Ascending aorta (tissue), 2 donors: Measurements from ENCODE around the gene KRTAP4-2. TPM values are rescaled to one million over a fixed set of nuclear protein-coding genes. Genes with fewer than 3 reads are reported as not detected.

Source experiments
- DNase-seq, 2 donors: peaks; one replicate each; pipeline ENCODE4 v3.0.0-alpha.2; 2019; ENCODE audit warnings: low spot score in 2 of 2
- H3K27ac ChIP-seq, 2 donors: fragments of 200-600 bp; sonication (generic); one replicate each; pipeline ENCODE4 v1.5.1; 2016 to 2017; ENCODE audit warnings: mild to moderate bottlenecking in 1 of 2
- H3K27me3 ChIP-seq: fragments of 200-600 bp; sonication (generic); one replicate; pipeline ENCODE4 v1.5.1; 2017
- H3K36me3 ChIP-seq, 2 donors: fragments of 200-600 bp; sonication (generic); one replicate each; pipeline ENCODE4 v1.5.1; 2016
- H3K4me1 ChIP-seq, 2 donors: fragments of 200-600 bp; sonication (generic); one replicate each; pipeline ENCODE4 v1.5.1; 2016 to 2017; ENCODE audit warnings: mild to moderate bottlenecking in 1 of 2
- H3K4me3 ChIP-seq, 2 donors: fragments of 200-600 bp; sonication (generic); one replicate each; pipeline ENCODE4 v1.5.1; 2016 to 2017; ENCODE audit warnings: mild to moderate bottlenecking in 1 of 2
- H3K9me3 ChIP-seq, 2 donors: fragments of 200-600 bp; sonication (generic); one replicate each; pipeline ENCODE4 v1.5.1; 2016
- intact Hi-C: fragments of 100-400 bp; cut with DNase I; formaldehyde crosslinking; loops from one replicate; pipeline ENCODE4 v1.15.1; 2023
- total RNA-seq: library from RNA; depleted of rRNA; stranded (reverse); fragments of >200 nt; gene quantifications from one replicate; pipeline ENCODE4 v1.1.0, GENCODE V29; 2016
- TF ChIP-seq, protein P1 (sequence below), 3 experiments: fragments of 200-600 bp in 2 of 3; fragments of 450-650 bp in 1 of 3; sonication (generic) in 2 of 3; IDR thresholded peaks; one replicate each; pipeline ENCODE4 v1.5.1; 2016 to 2019; ENCODE audit warnings: antibody characterized with exemption in 3 of 3, mild to moderate bottlenecking in 1 of 3, moderate library complexity in 1 of 3

The KRTAP4-2 gene
- total RNA-seq, 1 donor from 2014 or later = not detected

DNA sequence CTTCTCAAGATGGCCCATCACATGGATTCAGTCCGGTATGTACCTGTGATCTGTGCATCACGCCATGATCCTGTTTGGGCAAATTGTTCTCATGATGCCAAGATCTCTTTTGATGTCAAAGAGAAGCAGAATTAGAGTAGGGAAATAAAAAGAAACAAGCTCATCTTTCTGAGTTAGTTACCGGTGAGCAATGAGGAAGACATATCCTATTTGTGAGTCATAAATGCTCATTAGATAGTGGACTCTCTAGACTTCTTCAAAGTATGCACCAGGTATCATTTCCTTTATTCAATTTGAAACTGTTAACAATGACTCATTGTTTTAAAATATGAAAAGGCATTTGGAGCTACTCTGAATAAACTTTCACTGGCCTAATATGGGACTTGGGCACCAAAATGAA lies 46.0 kb downstream of the KRTAP4-2 start:
- no peak for DNase-seq
- no peaks in the 10 kb centered on the region for H3K4me1 ChIP-seq
- TF ChIP-seq, protein P1, sequence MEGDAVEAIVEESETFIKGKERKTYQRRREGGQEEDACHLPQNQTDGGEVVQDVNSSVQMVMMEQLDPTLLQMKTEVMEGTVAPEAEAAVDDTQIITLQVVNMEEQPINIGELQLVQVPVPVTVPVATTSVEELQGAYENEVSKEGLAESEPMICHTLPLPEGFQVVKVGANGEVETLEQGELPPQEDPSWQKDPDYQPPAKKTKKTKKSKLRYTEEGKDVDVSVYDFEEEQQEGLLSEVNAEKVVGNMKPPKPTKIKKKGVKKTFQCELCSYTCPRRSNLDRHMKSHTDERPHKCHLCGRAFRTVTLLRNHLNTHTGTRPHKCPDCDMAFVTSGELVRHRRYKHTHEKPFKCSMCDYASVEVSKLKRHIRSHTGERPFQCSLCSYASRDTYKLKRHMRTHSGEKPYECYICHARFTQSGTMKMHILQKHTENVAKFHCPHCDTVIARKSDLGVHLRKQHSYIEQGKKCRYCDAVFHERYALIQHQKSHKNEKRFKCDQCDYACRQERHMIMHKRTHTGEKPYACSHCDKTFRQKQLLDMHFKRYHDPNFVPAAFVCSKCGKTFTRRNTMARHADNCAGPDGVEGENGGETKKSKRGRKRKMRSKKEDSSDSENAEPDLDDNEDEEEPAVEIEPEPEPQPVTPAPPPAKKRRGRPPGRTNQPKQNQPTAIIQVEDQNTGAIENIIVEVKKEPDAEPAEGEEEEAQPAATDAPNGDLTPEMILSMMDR (IDR thresholded peaks at IDR 0.05) = no peak

More for the DNA sequence above, 46.0 kb downstream of the KRTAP4-2 start:
- intact Hi-C loops = no loop called here
- no peak overlapping the region for H3K27ac ChIP-seq
- H3K9me3 ChIP-seq = peaks cover 0 to 7% of the 10 kb centered on the region in 2 donors
- H3K36me3 ChIP-seq = no peaks in the 10 kb centered on the region
- no peak overlapping the region for H3K4me3 ChIP-seq
- H3K27me3 ChIP-seq = no peaks in the 10 kb centered on the region

Other genes with a start within 250 kb of the KRTAP4-2 start
- gene KRT23, start 240.6 kb downstream of the KRTAP4-2 start, total RNA-seq = not detected
- gene KRT39, start 211.3 kb downstream of the KRTAP4-2 start, total RNA-seq = not detected
- gene KRT40, start 193.9 kb downstream of the KRTAP4-2 start, total RNA-seq = not detected
- gene KRTAP3-3, start 184.1 kb downstream of the KRTAP4-2 start, total RNA-seq = not detected
- gene KRTAP3-2, start 178.3 kb downstream of the KRTAP4-2 start, total RNA-seq = not detected
- not detected for gene KRTAP3-1, start 169.1 kb downstream of the KRTAP4-2 start, total RNA-seq
- gene KRTAP1-5, start 151.0 kb downstream of the KRTAP4-2 start, total RNA-seq = not detected
- not detected for gene KRTAP1-4, start 148.0 kb downstream of the KRTAP4-2 start, total RNA-seq
- gene KRTAP1-3, start 143.3 kb downstream of the KRTAP4-2 start, total RNA-seq = not detected
- not detected for gene KRTAP1-1, start 136.8 kb downstream of the KRTAP4-2 start, total RNA-seq
- gene KRTAP2-1, start 130.9 kb downstream of the KRTAP4-2 start, total RNA-seq = not detected
- gene KRTAP2-2, start 123.0 kb downstream of the KRTAP4-2 start, total RNA-seq = not detected
- gene KRTAP2-3, start 118.1 kb downstream of the KRTAP4-2 start, total RNA-seq = not detected
- not detected for gene KRTAP2-4, start 112.3 kb downstream of the KRTAP4-2 start, total RNA-seq
- not detected for gene KRTAP4-7, start 94.1 kb downstream of the KRTAP4-2 start, total RNA-seq
- gene KRTAP4-8, start 80.1 kb downstream of the KRTAP4-2 start, total RNA-seq = not detected
- not detected for gene KRTAP4-16, start 76.0 kb downstream of the KRTAP4-2 start, total RNA-seq
- not detected for gene KRTAP4-9, start 72.8 kb downstream of the KRTAP4-2 start, total RNA-seq
- not detected for gene KRTAP4-11, start 59.8 kb downstream of the KRTAP4-2 start, total RNA-seq
- not detected for gene KRTAP4-12, start 54.0 kb downstream of the KRTAP4-2 start, total RNA-seq
- not detected for gene KRTAP4-6, start 37.7 kb downstream of the KRTAP4-2 start, total RNA-seq
- not detected for gene KRTAP4-5, start 28.4 kb downstream of the KRTAP4-2 start, total RNA-seq
- not detected for gene KRTAP4-4, start 17.5 kb downstream of the KRTAP4-2 start, total RNA-seq
- gene KRTAP4-3, start 10.0 kb downstream of the KRTAP4-2 start, total RNA-seq = not detected
- gene KRTAP4-1, start 6.7 kb upstream of the KRTAP4-2 start, total RNA-seq = not detected
- gene KRTAP9-1, start 11.7 kb upstream of the KRTAP4-2 start, total RNA-seq = not detected
- not detected for gene KRTAP9-2, start 48.4 kb upstream of the KRTAP4-2 start, total RNA-seq
- gene KRTAP9-3, start 54.2 kb upstream of the KRTAP4-2 start, total RNA-seq = not detected
- not detected for gene KRTAP9-8, start 59.8 kb upstream of the KRTAP4-2 start, total RNA-seq
- gene KRTAP9-4, start 71.5 kb upstream of the KRTAP4-2 start, total RNA-seq = not detected
- not detected for gene KRTAP9-9, start 77.2 kb upstream of the KRTAP4-2 start, total RNA-seq
- gene KRTAP9-6, start 87.2 kb upstream of the KRTAP4-2 start, total RNA-seq = not detected
- not detected for gene KRTAP9-7, start 97.5 kb upstream of the KRTAP4-2 start, total RNA-seq
- gene KRTAP29-1, start 124.6 kb upstream of the KRTAP4-2 start, total RNA-seq = not detected
- gene KRTAP16-1, start 131.1 kb upstream of the KRTAP4-2 start, total RNA-seq = not detected
- not detected for gene KRTAP17-1, start 137.5 kb upstream of the KRTAP4-2 start, total RNA-seq
- gene KRT33A, start 172.6 kb upstream of the KRTAP4-2 start, total RNA-seq = not detected
- not detected for gene KRT33B, start 191.6 kb upstream of the KRTAP4-2 start, total RNA-seq
- not detected for gene KRT34, start 204.1 kb upstream of the KRTAP4-2 start, total RNA-seq
- not detected for gene KRT31, start 219.4 kb upstream of the KRTAP4-2 start, total RNA-seq
- gene KRT37, start 246.4 kb upstream of the KRTAP4-2 start, total RNA-seq = not detected